Activated T-cell treated with anti-CD3 and anti-CD28 coated beads for 48 hours (primary cell): ENCODE measurements around the gene CROCC2.

ENCODE experiments used
- DNase-seq: peaks from one replicate; pipeline ENCODE4 v3.0.0-alpha.2; 2020; ENCODE audit warnings: low read depth

Gene CROCC2

GRCh38 chr2:240988571-240989271, 82.6 kb downstream of the CROCC2 start:
- no peak for DNase-seq

- no peak for DNase-seq
Observed at GRCh38 chr2:240989451-240990265, 83.5 kb downstream of the CROCC2 start.

GRCh38 chr2:240990266-240990529, 84.1 kb downstream of the CROCC2 start:
- DNase-seq, result no peak

GRCh38 chr2:240990726-240991377, 84.7 kb downstream of the CROCC2 start:
- no peak for DNase-seq

- DNase-seq, result no peak
Observed at GRCh38 chr2:240991378-240992263, 85.5 kb downstream of the CROCC2 start.

GRCh38 chr2:240992572-240993291, 86.6 kb downstream of the CROCC2 start:
- DNase-seq, result no peak

GRCh38 chr2:240993446-240994170, 87.5 kb downstream of the CROCC2 start:
- DNase-seq, result no peak

- DNase-seq, result no peak
Observed at GRCh38 chr2:240994171-240994896, 88.2 kb downstream of the CROCC2 start.

GRCh38 chr2:240995041-240996021, 89.2 kb downstream of the CROCC2 start:
- DNase-seq, result no peak

GRCh38 chr2:240996161-240996833, 90.2 kb downstream of the CROCC2 start:
- no peak for DNase-seq

GRCh38 chr2:240996834-240997140, 90.7 kb downstream of the CROCC2 start:
- no peak for DNase-seq

- no peak for DNase-seq
Observed at GRCh38 chr2:240997141-240997855, 91.2 kb downstream of the CROCC2 start.

- DNase-seq, result peak; percentile 51
Observed at GRCh38 chr2:240997856-240998705, 91.9 kb downstream of the CROCC2 start, which contains the start of gene SNED1. TSS of gene SNED1 (plus strand) at chr2:240998618. CDS start at chr2:240998838, 220 bp downstream.

GRCh38 chr2:240998706-240998994, 92.5 kb downstream of the CROCC2 start:
- DNase-seq, result no peak

- DNase-seq, result no peak
Observed at GRCh38 chr2:240998995-240999791, 93.1 kb downstream of the CROCC2 start.

GRCh38 chr2:240999873-241000541, 93.9 kb downstream of the CROCC2 start:
- no peak for DNase-seq
